CD4-positive, alpha-beta memory T cell (primary cell): ENCODE measurements around the gene ACAD9. TPM values are rescaled to one million over a fixed set of nuclear protein-coding genes. Genes with fewer than 3 reads are reported as not detected.

Source experiments
- CTCF ChIA-PET: fragments of 350-600 bp; sonication (Branson Sonifier 250); formaldehyde crosslinking; loops from one replicate; lab custom pipeline; 2021; ENCODE audit warnings: inconsistent platforms; ENCODE audit not compliant: partially characterized antibody; lab: Charles Lee
- POLR2A ChIA-PET: fragments of 350-600 bp; sonication (Branson Sonifier 250); formaldehyde crosslinking; loops from one replicate; lab custom pipeline; 2021; ENCODE audit not compliant: partially characterized antibody; lab: Charles Lee
- DNase-seq, 5 donors: peaks; one replicate each; pipeline versions ENCODE4 v3.0.0 to v3.0.0-alpha.2; 2020 to 2022; ENCODE audit warnings: mixed read lengths in 1 of 5
- H3K27ac ChIP-seq: one replicate; pipeline ENCODE4 v1.7.0; 2013; ENCODE audit warnings: low read depth, low read length
- H3K27me3 ChIP-seq: 2 replicates; pipeline ENCODE4 v1.7.0; 2013; ENCODE audit warnings: mild to moderate bottlenecking, low read length, moderate library complexity; ENCODE audit not compliant: insufficient read depth
- H3K36me3 ChIP-seq: 2 replicates; pipeline ENCODE4 v1.7.0; 2013; ENCODE audit warnings: mild to moderate bottlenecking, low read length, moderate library complexity; ENCODE audit not compliant: insufficient read depth
- H3K4me1 ChIP-seq: 2 replicates; pipeline ENCODE4 v1.7.0; 2013; ENCODE audit warnings: mild to moderate bottlenecking, low read length, moderate library complexity; ENCODE audit not compliant: insufficient read depth
- H3K4me3 ChIP-seq, 2 donors: one replicate each; pipeline ENCODE4 v1.7.0; 2013; ENCODE audit warnings: low read length in 2 of 2, mild to moderate bottlenecking in 1 of 2
- H3K9me3 ChIP-seq, 2 donors: one replicate each; pipeline ENCODE4 v1.7.0; 2013; ENCODE audit warnings: low read length in 2 of 2, control low read depth in 1 of 2; ENCODE audit not compliant: control insufficient read depth in 1 of 2
- H3K27ac Mint-ChIP-seq, 7 donors: one replicate each; pipeline ENCODE4 v1.8.0; 2020 to 2021; ENCODE audit warnings: mixed read lengths in 7 of 7, mild to moderate bottlenecking in 6 of 7, inconsistent platforms in 3 of 7, moderate library complexity in 3 of 7
- H3K27me3 Mint-ChIP-seq, 2 donors: one replicate each; pipeline ENCODE4 v1.8.0; 2020 to 2021; ENCODE audit warnings: mixed read lengths in 2 of 2
- H3K36me3 Mint-ChIP-seq, 2 donors: one replicate each; pipeline ENCODE4 v1.8.0; 2020 to 2021; ENCODE audit warnings: mixed read lengths in 2 of 2, inconsistent platforms in 1 of 2, mild to moderate bottlenecking in 1 of 2
- H3K4me1 Mint-ChIP-seq, 4 donors: one replicate each; pipeline ENCODE4 v1.8.0; 2020 to 2021; ENCODE audit warnings: mixed read lengths in 4 of 4, mild to moderate bottlenecking in 1 of 4
- H3K4me3 Mint-ChIP-seq, 8 donors: one replicate each; pipeline ENCODE4 v1.8.0; 2020 to 2021; ENCODE audit warnings: mixed read lengths in 8 of 8, mild to moderate bottlenecking in 7 of 8, moderate library complexity in 6 of 8, inconsistent platforms in 3 of 8
- H3K9me3 Mint-ChIP-seq, 8 donors: one replicate each; pipeline ENCODE4 v1.8.0; 2020 to 2021; ENCODE audit warnings: mixed read lengths in 8 of 8, mild to moderate bottlenecking in 5 of 8, inconsistent platforms in 3 of 8, moderate library complexity in 1 of 8
- intact Hi-C: fragments of 100-400 bp; cut with micrococcal nuclease; formaldehyde crosslinking; loops from one replicate; pipeline ENCODE4 v1.15.1; 2023
- polyA plus RNA-seq, 2 donors: library from polyadenylated mRNA; unstranded; fragments of 300-500 nt; fragmentation: Illumina TruSeq; gene quantifications; one replicate each; pipeline ENCODE4 v1.2.3, GENCODE V29; 2021
- total RNA-seq, 2 experiments: library from RNA; stranded (reverse); gene quantifications; one replicate each; pipeline ENCODE4 v1.2.3, GENCODE V29; 2021

Gene ACAD9
- total and polyA plus RNA-seq, 4 experiments from 2014 or later: 12.9 to 62.2 (median 37.8) TPM

DNA sequence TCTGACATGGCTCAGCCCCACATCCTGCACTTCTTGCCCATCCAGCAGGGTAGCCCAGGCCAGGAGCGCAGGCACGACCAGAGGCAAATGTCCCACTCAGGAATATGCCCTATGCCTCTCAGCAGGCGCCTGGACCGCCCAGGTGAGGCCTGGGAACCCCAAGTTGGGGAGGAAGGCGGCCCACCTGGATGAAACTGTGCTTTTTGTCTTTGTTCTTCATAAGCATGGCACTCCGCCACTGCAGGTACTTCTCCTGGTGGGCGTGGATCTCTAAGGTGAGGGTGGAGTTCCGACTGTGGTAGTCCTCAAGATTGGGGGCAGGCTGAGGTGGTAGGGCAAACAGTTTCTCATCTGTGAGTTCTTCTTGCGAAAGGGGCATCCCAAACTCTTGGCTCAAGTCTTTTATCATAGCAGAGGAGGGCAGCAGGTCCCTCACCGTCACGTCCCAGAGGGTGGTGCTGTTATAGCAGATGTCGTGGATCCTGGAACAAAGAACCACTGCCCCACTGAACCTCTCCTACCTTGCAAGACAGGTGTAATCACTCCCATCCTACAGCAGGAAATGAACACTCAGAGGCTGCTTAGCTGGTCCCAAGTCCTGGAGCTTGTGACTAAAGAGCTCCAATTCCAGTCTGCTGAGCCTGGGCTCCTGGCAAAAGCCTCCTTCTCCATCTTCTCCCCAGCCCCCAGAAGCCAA lies 53.2 kb downstream of the ACAD9 start:
- H3K27ac ChIP-seq: no peak overlapping the region
- intact Hi-C loops: no loop called here
- DNase-seq: no peak
- H3K4me3 Mint-ChIP-seq: no peak overlapping the region
- no peaks in the 10 kb centered on the region for H3K9me3 ChIP-seq
- H3K27me3 ChIP-seq: no peaks in the 10 kb centered on the region
- no peaks in the 10 kb centered on the region for H3K4me1 ChIP-seq
- ChIA-PET CTCF (no interaction called here), POLR2A (interaction anchor here (0.9 kb wide), 1 partner anchor 9 kb away, joined by 3 read pairs; no protein-coding TSS in a partner anchor)
- no peaks in the 10 kb centered on the region for H3K36me3 Mint-ChIP-seq
- no peaks in the 10 kb centered on the region for H3K36me3 ChIP-seq
- no peak overlapping the region for H3K4me3 ChIP-seq
- H3K27ac Mint-ChIP-seq: no peak overlapping the region
- no peaks in the 10 kb centered on the region for H3K4me1 Mint-ChIP-seq
- H3K27me3 Mint-ChIP-seq: peaks cover 6 to 7% of the 10 kb centered on the region in 2 donors
- peaks cover 0 to 2% (median 0%) of the 10 kb centered on the region in 8 donors for H3K9me3 Mint-ChIP-seq

DNA sequence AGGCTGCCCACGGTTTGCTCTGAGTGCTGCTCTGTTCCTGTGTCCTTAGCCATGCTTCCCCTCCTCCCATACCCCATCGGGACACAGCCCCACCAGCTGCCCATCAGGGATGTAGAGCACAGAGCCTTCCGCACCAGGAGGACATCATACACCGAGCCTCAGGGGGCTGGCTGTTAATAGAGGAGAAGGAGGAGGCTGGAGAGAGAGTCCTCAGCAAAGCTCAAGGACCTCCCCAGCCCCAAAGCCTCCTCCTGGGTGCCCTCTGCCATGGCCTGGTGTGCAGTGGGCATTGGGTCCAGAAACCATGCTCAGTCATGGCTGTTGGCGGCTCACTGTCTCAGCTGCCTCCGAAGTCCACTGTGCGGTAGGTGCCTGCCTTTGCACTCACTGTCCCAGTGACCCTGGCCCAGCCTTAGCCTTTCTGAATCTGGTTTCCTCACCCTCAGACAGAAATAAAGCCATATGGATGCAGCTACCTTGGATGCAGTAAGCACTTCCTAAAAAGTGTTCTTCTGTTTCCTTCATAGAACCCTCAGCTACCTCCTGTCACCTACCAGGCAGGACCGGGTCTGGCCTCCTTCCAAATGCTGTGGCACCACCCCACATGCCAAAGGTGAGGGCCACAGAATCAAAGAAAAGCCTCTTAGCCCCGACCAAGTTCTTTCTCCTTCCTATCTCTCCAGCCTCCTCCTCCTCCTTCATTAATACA lies 53.9 kb downstream of the ACAD9 start:
- H3K27me3 Mint-ChIP-seq: peaks cover 6 to 10% of the 10 kb centered on the region in 2 donors
- H3K27me3 ChIP-seq: no peaks in the 10 kb centered on the region
- no peaks in the 10 kb centered on the region for H3K4me1 Mint-ChIP-seq
- no peak overlapping the region for H3K27ac ChIP-seq
- no peaks in the 10 kb centered on the region for H3K4me1 ChIP-seq
- H3K36me3 ChIP-seq: no peaks in the 10 kb centered on the region
- no peak overlapping the region for H3K27ac Mint-ChIP-seq
- H3K9me3 ChIP-seq: no peaks in the 10 kb centered on the region
- intact Hi-C loops: no loop called here
- no peak overlapping the region for H3K4me3 ChIP-seq
- no peak overlapping the region for H3K4me3 Mint-ChIP-seq
- H3K9me3 Mint-ChIP-seq: peaks cover 0 to 2% (median 0%) of the 10 kb centered on the region in 8 donors
- DNase-seq: no peak
- ChIA-PET POLR2A (interaction anchor here (0.9 kb wide), 1 partner anchor 10 kb away, joined by 3 read pairs; no protein-coding TSS in a partner anchor), CTCF (interaction anchor here (0.9 kb wide), 1 partner anchor 10 kb away, joined by 3 read pairs; no protein-coding TSS in a partner anchor)
- H3K36me3 Mint-ChIP-seq: no peaks in the 10 kb centered on the region

DNA sequence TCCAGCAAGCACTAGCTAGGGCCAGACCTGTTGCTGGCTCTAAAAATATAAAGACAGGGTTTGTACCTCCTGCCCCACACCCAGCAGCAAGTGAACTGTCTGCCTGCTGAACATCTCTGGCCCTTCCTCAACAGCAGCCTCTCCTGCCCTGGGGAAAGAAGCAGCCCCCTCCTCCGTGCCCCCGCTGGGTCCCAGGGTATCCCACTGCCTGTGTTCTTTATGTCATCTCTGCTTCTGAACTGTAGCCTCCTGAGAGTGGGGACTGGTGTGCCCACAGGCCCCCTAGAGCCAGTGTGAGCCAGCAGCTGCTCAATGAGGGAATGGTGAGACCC lies 54.5 kb downstream of the ACAD9 start:
- POLR2A ChIA-PET: no interaction called here
- H3K27ac ChIP-seq: no peak overlapping the region
- intact Hi-C loops: no loop called here
- DNase-seq: no peak
- Mint-ChIP-seq H3K27ac (no peak overlapping the region), H3K4me1 (no peaks in the 10 kb centered on the region), H3K9me3 (peaks cover 0 to 2% (median 0%) of the 10 kb centered on the region in 8 donors), H3K4me3 (no peak overlapping the region), H3K27me3 (peaks cover 6 to 10% of the 10 kb centered on the region in 2 donors), H3K36me3 (no peaks in the 10 kb centered on the region)
- H3K36me3 ChIP-seq: no peaks in the 10 kb centered on the region
- no peak overlapping the region for H3K4me3 ChIP-seq
- H3K9me3 ChIP-seq: no peaks in the 10 kb centered on the region
- CTCF ChIA-PET: interaction anchor here (0.9 kb wide), 1 partner anchor 11 kb away, joined by 3 read pairs; no protein-coding TSS in a partner anchor
- H3K27me3 ChIP-seq: no peaks in the 10 kb centered on the region
- H3K4me1 ChIP-seq: no peaks in the 10 kb centered on the region

DNA sequence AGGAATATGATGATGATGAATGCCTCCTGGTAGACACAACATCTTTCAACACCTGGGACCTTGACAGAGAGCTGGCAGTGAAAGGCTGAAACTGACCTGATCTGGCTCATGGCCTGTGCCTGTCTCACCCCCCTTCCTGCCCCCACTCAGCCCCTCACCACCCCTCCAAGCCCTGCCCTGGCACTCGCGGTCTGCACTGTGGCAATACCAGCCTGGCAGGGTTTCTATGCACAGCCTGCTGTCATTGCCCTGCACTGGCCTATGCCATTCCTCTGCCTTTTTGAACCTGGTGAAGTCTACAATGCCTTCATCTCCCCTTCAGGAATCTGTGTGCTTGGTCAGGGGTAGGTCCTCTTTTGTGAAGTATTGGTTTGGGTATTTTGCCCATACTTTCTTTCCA lies 56.5 kb downstream of the ACAD9 start:
- no peaks in the 10 kb centered on the region for H3K4me1 Mint-ChIP-seq
- Histone ChIP-seq H3K27ac (no peak overlapping the region), H3K36me3 (no peaks in the 10 kb centered on the region), H3K27me3 (no peaks in the 10 kb centered on the region), H3K4me3 (no peak overlapping the region), H3K4me1 (no peaks in the 10 kb centered on the region), H3K9me3 (no peaks in the 10 kb centered on the region)
- DNase-seq: no peak
- ChIA-PET POLR2A (no interaction called here), CTCF (no interaction called here)
- H3K4me3 Mint-ChIP-seq: no peak overlapping the region
- H3K27ac Mint-ChIP-seq: no peak overlapping the region
- no peaks in the 10 kb centered on the region for H3K9me3 Mint-ChIP-seq
- intact Hi-C loops: no loop called here
- H3K27me3 Mint-ChIP-seq: peaks cover 12 to 16% of the 10 kb centered on the region in 2 donors
- no peaks in the 10 kb centered on the region for H3K36me3 Mint-ChIP-seq

DNA sequence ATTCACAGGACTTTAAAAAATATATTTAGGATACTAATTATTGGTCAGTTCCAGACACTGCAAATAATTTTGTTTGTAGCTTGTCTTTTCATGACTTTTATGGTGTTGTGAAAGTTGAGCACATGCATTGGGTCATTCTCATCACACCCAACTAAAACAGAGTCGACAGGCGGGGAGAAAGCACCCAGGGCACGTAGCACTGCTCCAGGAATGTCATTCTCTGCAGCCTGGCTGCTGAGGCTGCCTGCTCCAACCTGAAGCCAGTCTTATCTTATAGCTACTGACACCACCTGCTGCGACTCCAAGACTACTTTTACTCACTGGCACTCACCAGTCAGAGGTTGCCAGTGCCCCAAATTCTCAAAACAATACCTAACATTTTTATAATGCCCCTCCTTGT lies 56.9 kb downstream of the ACAD9 start:
- Histone ChIP-seq H3K9me3 (no peaks in the 10 kb centered on the region), H3K27me3 (no peaks in the 10 kb centered on the region), H3K4me1 (no peaks in the 10 kb centered on the region), H3K4me3 (no peak overlapping the region), H3K27ac (no peak overlapping the region), H3K36me3 (no peaks in the 10 kb centered on the region)
- H3K4me1 Mint-ChIP-seq: no peaks in the 10 kb centered on the region
- H3K36me3 Mint-ChIP-seq: no peaks in the 10 kb centered on the region
- H3K27ac Mint-ChIP-seq: no peak overlapping the region
- peaks cover 12 to 16% of the 10 kb centered on the region in 2 donors for H3K27me3 Mint-ChIP-seq
- H3K4me3 Mint-ChIP-seq: no peak overlapping the region
- DNase-seq: no peak
- ChIA-PET CTCF (no interaction called here), POLR2A (no interaction called here)
- intact Hi-C loops: no loop called here
- no peaks in the 10 kb centered on the region for H3K9me3 Mint-ChIP-seq

DNA sequence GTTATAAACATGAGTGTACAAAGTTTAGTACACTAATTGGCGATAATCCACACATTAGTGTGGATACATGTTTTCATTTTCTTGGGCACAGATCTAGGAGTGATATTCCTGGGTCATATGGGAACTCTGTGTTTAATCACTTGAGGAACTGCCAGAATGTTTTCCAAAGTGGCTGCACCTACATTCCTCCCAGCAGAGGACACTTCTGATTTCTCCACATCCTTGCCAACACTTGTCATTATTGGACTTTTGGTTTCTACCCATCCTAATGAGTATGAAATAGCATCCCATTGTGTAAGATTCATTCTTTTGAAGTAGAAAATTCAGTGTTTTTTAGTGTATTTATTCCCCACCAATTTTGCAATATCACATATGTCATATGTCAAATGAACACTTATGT lies 60.8 kb downstream of the ACAD9 start:
- no peaks in the 10 kb centered on the region for H3K4me1 ChIP-seq
- intact Hi-C loops: no loop called here
- peaks cover 3% of the 10 kb centered on the region for H3K27me3 ChIP-seq
- no peak overlapping the region for H3K4me3 Mint-ChIP-seq
- H3K9me3 Mint-ChIP-seq: no peaks in the 10 kb centered on the region
- peaks cover 13 to 15% of the 10 kb centered on the region in 2 donors for H3K27me3 Mint-ChIP-seq
- ChIA-PET POLR2A (no interaction called here), CTCF (no interaction called here)
- no peak overlapping the region for H3K27ac Mint-ChIP-seq
- H3K36me3 ChIP-seq: no peaks in the 10 kb centered on the region
- H3K9me3 ChIP-seq: no peaks in the 10 kb centered on the region
- H3K27ac ChIP-seq: no peak overlapping the region
- H3K36me3 Mint-ChIP-seq: no peaks in the 10 kb centered on the region
- DNase-seq: no peak
- no peak overlapping the region for H3K4me3 ChIP-seq
- no peaks in the 10 kb centered on the region for H3K4me1 Mint-ChIP-seq

DNA sequence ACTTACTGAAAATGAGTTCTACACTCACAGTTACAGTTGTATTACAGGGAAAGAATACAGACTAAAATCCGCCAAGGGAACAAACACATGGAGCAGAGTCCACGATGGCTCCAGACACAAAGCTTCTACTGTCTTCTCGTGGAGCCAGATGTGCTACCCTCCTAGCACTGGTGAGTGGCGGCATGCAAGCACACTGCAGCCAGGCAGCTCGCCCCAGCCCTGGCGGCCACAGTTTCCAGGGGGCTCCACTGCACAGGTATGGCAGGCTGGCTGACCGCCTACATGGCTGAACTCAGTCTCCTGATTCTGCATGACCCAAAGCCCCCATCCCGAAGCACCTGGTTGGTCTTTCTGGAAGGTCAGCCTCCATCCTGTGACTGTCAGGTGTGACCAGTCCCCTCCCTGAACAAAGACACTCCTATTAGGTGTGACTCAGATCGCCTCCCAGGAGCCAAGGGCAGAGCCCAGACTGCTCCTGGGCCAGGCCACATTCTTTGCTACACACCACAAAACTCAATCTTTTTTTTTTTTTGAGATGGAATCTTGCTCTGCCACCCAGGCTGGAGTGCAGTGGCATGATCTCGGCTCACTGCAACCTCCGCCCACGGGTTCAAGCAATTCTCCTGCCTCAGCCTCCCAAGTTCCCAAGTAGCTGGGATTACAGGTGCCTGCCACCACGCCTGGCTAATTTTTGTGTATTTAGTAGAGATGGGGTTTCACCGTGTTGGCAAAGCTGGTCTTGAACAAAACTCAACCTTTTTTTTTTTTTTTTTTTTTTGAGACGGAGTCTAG lies 62.9 kb downstream of the ACAD9 start:
- H3K4me3 Mint-ChIP-seq: no peak overlapping the region
- no peak overlapping the region for H3K27ac Mint-ChIP-seq
- no peaks in the 10 kb centered on the region for H3K36me3 Mint-ChIP-seq
- H3K27me3 ChIP-seq: peaks cover 3% of the 10 kb centered on the region
- POLR2A ChIA-PET: no interaction called here
- intact Hi-C loops: no loop called here
- H3K4me1 ChIP-seq: no peaks in the 10 kb centered on the region
- no peaks in the 10 kb centered on the region for H3K9me3 ChIP-seq
- no peaks in the 10 kb centered on the region for H3K4me1 Mint-ChIP-seq
- peaks cover 0 to 2% (median 0%) of the 10 kb centered on the region in 8 donors for H3K9me3 Mint-ChIP-seq
- H3K27ac ChIP-seq: no peak overlapping the region
- CTCF ChIA-PET: no interaction called here
- H3K36me3 ChIP-seq: no peaks in the 10 kb centered on the region
- peaks cover 9 to 10% of the 10 kb centered on the region in 2 donors for H3K27me3 Mint-ChIP-seq
- H3K4me3 ChIP-seq: no peak overlapping the region
- DNase-seq: no peak
